Kidney epithelial cell (primary cell): ENCODE measurements around the gene ZNF185. TPM values are rescaled to one million over a fixed set of nuclear protein-coding genes. Genes with fewer than 3 reads are reported as not detected.

Source experiments
- DNase-seq: peaks from one replicate; pipeline ENCODE4 v3.0.0-alpha.2; 2010; ENCODE audit warnings: low read depth
- H3K27me3 ChIP-seq: 2 replicates; pipeline ENCODE4 v1.6.0; 2011; ENCODE audit warnings: low read length; ENCODE audit not compliant: control insufficient read depth, insufficient read depth
- H3K36me3 ChIP-seq: 2 replicates; pipeline ENCODE4 v1.5.1; 2011; ENCODE audit warnings: low read length; ENCODE audit not compliant: control insufficient read depth, insufficient read depth
- H3K4me3 ChIP-seq: 2 replicates; pipeline ENCODE4 v1.5.1; 2011; ENCODE audit warnings: low read depth, mild to moderate bottlenecking, control low read depth, low read length
- total RNA-seq: library from RNA; depleted of rRNA; stranded (reverse); fragments of >200 nt; gene quantifications from 2 replicates; pipeline ENCODE4 v1.2.3, GENCODE V29; 2015
- TF ChIP-seq, protein P1 (sequence below): IDR thresholded peaks from 2 replicates; pipeline ENCODE4 v1.5.1; 2011; ENCODE audit warnings: mild to moderate bottlenecking, moderate library complexity, low read length, control low read depth, inconsistent platforms; ENCODE audit not compliant: insufficient read depth, poor library complexity, severe bottlenecking

Gene ZNF185
- total RNA-seq, 1 donor from 2014 or later, result 39.2 TPM

DNA sequence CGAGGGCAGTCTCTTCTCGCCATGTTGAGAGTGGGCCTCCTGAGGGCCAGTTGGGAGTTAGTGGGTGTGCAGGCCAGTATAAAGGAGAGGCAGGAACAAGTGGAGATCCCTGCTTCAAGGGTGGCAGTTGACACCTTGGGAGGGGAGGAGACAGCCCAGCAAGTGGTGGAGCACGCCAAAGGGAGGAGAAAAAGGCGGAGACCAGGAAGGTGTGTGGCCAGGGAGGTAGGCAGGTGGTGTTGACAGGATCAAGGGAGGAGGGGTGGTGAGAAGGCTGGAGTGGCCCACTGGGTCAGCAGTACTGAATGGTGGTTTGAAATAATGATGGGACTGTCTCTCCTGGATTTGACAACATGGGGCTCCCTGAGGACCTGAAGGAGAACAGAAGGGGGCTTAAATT is 32.6 kb downstream of the ZNF185 start:
- H3K27me3 ChIP-seq, result no peaks in the 10 kb centered on the region
- H3K4me3 ChIP-seq, result no peak overlapping the region
- no peaks in the 10 kb centered on the region for H3K36me3 ChIP-seq
- no peak for DNase-seq
- TF ChIP-seq, protein P1, sequence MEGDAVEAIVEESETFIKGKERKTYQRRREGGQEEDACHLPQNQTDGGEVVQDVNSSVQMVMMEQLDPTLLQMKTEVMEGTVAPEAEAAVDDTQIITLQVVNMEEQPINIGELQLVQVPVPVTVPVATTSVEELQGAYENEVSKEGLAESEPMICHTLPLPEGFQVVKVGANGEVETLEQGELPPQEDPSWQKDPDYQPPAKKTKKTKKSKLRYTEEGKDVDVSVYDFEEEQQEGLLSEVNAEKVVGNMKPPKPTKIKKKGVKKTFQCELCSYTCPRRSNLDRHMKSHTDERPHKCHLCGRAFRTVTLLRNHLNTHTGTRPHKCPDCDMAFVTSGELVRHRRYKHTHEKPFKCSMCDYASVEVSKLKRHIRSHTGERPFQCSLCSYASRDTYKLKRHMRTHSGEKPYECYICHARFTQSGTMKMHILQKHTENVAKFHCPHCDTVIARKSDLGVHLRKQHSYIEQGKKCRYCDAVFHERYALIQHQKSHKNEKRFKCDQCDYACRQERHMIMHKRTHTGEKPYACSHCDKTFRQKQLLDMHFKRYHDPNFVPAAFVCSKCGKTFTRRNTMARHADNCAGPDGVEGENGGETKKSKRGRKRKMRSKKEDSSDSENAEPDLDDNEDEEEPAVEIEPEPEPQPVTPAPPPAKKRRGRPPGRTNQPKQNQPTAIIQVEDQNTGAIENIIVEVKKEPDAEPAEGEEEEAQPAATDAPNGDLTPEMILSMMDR, result no peak

DNA sequence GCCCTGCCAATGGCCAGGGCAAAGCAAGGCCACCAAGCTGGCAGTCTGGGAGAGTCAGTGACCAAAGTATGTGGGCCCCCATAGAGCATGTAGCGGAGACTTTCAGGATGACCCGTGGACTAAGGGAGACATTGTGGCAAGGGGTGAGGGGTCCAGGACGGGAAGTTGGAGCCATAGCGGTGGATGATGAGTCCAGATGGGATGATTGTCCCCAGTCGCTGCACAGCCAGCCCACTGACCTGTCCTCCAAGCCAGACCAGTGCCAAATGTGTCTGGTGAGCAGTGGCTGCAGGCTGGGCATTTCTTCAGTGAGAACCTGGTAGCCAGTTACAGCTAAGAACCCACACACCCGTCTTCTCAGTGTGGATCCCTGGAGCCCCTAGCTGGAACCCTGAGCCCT is 34.3 kb downstream of the ZNF185 start:
- DNase-seq, result no peak
- Histone ChIP-seq H3K27me3 (no peaks in the 10 kb centered on the region), H3K4me3 (no peak overlapping the region), H3K36me3 (no peaks in the 10 kb centered on the region)
- TF ChIP-seq, protein P1, result no peak

GRCh38 chrX:152932598-152933175 is 34.8 kb downstream of the ZNF185 start:
- no peaks in the 10 kb centered on the region for H3K27me3 ChIP-seq
- no peak overlapping the region for H3K4me3 ChIP-seq
- TF ChIP-seq, protein P1, result no peak
- no peaks in the 10 kb centered on the region for H3K36me3 ChIP-seq
- no peak for DNase-seq

DNA sequence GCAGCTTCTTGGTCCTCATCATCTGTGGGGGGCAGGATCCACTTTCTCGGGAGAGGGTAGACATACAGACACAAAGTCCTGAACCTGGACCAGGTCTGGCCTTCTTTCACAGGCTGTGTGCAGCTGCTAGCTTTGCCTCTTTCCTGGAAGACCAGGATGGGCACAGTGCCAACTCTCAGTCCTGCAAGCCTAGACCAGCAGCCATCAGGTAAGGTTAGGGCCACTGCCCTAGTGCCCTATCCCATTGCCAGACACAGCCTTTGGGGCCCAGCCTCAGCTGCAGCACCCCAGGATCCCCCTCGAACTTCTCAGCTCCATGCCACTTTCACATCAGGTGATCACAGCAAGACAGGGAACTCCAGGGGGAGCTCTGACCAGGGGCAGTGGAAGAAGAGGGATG is 38.4 kb downstream of the ZNF185 start:
- TF ChIP-seq, protein P1, result no peak
- Histone ChIP-seq H3K27me3 (no peaks in the 10 kb centered on the region), H3K4me3 (no peak overlapping the region), H3K36me3 (no peaks in the 10 kb centered on the region)
- no peak for DNase-seq

DNA sequence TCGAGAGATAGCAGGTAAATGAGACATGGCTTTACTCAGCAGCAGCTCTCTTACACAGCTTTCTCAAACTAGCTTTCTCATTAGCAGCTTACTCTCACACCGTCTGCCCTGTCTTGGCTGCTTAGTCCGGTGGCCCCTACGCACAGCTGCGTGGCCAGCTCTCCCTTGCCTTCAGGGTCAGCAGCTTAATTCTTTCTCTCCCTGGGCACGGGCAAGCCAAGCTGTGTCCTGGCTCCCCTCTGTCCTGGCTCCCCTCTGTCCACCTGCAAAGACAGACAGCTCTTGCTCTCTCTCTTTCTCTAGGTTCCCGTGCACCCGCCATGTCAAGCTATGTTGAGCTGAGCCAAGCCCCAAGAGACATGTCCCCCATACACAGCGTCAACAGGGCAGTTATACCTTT is 39.4 kb downstream of the ZNF185 start:
- no peaks in the 10 kb centered on the region for H3K36me3 ChIP-seq
- no peaks in the 10 kb centered on the region for H3K27me3 ChIP-seq
- no peak for DNase-seq
- no peak overlapping the region for H3K4me3 ChIP-seq
- TF ChIP-seq, protein P1, result no peak
